NCI-H2196 treated with DMSO at 0.1 percent for 48 hours (cell line): ENCODE measurements around the gene SIM1.

Experiments
- DNase-seq: peaks from one replicate; lab custom pipeline; 2025; ENCODE audit not compliant: unreplicated experiment; lab: John Stamatoyannopoulos, UW

SIM1 gene

GRCh38 chr6:100427452-100427851, 37.3 kb downstream of the SIM1 start:
- DNase-seq, result no peak

- no peak for DNase-seq
These were observed 37.9 kb downstream of the SIM1 start for GRCh38 chr6:100426744-100427338.

GRCh38 chr6:100426241-100426640, 38.5 kb downstream of the SIM1 start:
- DNase-seq, result no peak

- no peak for DNase-seq
These were observed 44.0 kb downstream of the SIM1 start for GRCh38 chr6:100420711-100421110.

DNA sequence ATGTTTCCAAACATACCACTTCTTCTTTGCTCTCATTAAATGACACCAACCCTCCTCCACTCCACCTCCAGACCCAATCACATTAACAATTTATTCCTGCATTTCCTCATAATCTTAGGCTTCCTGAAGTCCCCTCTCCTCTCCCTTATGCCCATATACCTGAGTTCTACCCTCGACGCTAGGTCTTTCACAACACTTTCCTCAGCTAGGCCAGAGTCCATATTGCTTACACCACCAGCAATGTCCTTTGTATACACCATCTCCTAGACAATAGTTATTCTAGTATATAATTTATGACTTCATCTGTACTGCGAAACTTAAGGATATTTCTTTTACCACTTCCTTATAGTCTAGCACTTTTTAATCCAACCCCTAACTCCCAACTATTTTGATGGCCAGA, 47.7 kb downstream of the SIM1 start:
- DNase-seq, result no peak

DNA sequence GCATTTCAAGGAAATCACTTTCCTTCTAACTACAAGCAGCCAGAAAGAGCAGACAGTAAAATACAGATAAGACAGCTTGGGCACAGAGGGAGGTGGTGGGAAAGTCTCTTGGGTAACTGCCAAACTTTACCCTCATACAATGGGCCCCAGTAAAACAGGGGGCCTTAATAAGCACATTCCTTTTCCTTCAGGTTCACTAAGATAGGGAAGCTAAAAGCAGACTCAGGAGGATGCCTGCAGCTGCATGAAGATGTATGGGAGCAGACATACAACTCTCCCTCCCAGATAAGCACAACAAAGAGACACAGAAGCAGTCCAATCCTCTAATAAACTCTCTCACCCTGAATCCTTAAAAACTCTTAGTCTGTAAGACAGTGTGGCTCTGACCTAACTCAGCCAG, 49.0 kb downstream of the SIM1 start:
- no peak for DNase-seq

DNA sequence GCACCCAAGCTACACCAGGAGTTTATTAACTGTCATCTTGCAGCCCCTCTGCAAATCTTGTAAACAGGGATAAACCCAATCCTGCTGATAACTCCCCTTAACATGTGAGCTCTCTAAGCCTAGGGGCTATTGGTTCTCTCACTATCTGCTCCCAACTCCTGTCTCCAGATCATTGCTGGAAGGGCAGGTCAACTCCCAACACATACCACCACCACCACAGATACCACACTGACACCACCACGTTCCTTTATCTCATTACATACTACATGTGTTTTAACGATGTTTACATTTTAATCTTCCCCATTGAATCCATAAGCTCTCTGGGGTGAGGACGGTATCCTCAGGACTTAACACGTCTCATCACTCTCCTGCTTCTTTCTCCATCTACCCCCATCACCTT, 51.8 kb downstream of the SIM1 start:
- no peak for DNase-seq

GRCh38 chr6:100404051-100404450, 60.7 kb downstream of the SIM1 start:
- no peak for DNase-seq

- DNase-seq, result no peak
These were observed 71.2 kb downstream of the SIM1 start for GRCh38 chr6:100393493-100393892.

- DNase-seq, result no peak
These were observed 72.3 kb downstream of the SIM1 start for GRCh38 chr6:100392423-100392822.

- DNase-seq, result no peak
These were observed 75.7 kb downstream of the SIM1 start for GRCh38 chr6:100388868-100389519.

GRCh38 chr6:100382767-100383195, 81.9 kb downstream of the SIM1 start:
- no peak for DNase-seq

GRCh38 chr6:100382031-100382430, 82.7 kb downstream of the SIM1 start:
- DNase-seq, result no peak

- no peak for DNase-seq
These were observed 83.6 kb downstream of the SIM1 start for GRCh38 chr6:100381111-100381510.

GRCh38 chr6:100379386-100379785, 85.3 kb downstream of the SIM1 start:
- DNase-seq, result no peak

- DNase-seq, result no peak
These were observed 86.1 kb downstream of the SIM1 start for GRCh38 chr6:100378576-100378975.

DNA sequence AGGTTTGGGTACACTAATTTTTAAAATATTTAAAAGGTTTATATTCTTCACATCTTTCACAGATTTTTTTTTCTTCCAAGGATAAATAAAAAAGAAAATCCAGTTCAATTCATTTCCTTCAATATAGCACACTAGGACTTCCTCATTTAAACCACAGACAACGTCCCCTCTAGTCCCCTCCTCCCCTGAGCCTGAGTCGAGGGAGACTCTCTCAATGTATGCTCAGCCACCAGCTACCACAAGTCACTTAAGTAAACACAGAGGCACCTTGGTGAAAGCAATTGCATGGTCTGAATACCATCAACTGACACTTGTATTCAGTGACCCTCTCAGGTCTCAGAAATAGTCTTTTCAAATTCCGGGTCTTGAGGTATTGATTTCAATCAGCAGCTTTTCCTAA, 88.6 kb downstream of the SIM1 start:
- no peak for DNase-seq

- DNase-seq, result no peak
These were observed 92.2 kb downstream of the SIM1 start for GRCh38 chr6:100372326-100373091.

- no peak for DNase-seq
These were observed 93.1 kb downstream of the SIM1 start for GRCh38 chr6:100371591-100371990.

DNA sequence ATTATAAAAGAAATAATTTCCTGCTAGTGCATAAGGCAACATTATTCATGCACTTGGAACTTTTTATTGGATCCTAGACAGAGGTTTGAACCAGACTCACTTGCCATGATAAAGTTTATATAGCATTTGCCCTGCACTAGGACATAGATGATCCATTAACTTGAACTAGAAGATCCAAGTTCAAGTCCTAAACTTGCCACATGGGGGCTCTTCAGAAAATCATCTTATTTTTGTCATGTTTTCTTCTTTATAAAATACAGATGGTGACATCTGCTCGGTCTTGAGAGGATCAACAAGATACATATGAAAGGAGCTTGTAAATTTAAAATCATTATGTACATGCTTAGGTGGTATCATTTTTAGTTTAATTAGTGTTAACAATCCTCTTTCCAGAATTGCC, 94.5 kb downstream of the SIM1 start:
- no peak for DNase-seq

- DNase-seq, result no peak
These were observed 98.3 kb downstream of the SIM1 start for GRCh38 chr6:100366419-100366818.

DNA sequence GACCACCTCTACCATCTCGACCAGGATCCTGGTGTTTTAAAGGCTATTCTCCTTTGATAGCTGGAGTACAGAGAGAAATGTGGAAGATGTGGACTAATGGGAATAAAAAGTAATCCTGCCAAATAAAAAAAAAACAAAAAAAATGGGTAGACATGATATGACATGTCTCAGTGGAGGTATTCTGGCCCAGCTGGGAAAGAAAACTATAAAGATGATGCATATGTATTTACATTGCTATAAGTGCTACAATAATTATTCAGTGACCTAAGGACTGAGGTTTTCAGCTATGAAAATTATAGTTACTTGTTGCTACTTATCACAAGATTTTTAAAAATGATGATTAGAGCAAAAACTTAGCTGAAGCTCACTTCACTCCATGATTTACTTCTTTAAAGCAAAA, 101.1 kb downstream of the SIM1 start:
- no peak for DNase-seq
